NB4 (cell line): ENCODE data around the gene AGT.

Source experiments
- POLR2A ChIP-seq: IDR thresholded peaks from 2 replicates; pipeline ENCODE4 v1.6.1; 2011; ENCODE audit warnings: mild to moderate bottlenecking; ENCODE audit not compliant: insufficient read length; ENCODE audit errors: extremely low read depth
- TF ChIP-seq, protein P1 (sequence below): IDR thresholded peaks from one replicate; pipeline ENCODE4 v1.5.1; 2012; ENCODE audit warnings: low read depth, low read length

DNA sequence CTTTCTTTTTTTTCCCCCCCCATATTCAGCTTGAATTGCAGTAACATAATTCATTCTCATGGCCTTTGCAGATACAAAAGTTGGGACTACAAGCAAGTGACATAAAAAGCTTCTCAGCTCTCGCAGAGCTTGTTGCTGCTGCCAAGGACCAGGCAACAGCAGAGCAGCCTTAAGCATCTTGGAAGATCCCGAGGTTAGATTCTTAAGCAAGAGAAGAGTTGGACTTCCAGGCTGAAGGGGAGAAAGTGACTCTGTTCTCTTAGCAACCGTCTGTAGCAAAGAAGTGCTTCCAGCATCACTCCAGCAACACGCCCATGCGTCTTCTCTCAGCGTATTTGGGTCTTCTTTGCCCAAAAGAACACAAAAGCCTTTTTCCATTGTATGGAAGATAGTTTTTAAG, 20.7 kb downstream of the AGT start:
- TF ChIP-seq, protein P1, sequence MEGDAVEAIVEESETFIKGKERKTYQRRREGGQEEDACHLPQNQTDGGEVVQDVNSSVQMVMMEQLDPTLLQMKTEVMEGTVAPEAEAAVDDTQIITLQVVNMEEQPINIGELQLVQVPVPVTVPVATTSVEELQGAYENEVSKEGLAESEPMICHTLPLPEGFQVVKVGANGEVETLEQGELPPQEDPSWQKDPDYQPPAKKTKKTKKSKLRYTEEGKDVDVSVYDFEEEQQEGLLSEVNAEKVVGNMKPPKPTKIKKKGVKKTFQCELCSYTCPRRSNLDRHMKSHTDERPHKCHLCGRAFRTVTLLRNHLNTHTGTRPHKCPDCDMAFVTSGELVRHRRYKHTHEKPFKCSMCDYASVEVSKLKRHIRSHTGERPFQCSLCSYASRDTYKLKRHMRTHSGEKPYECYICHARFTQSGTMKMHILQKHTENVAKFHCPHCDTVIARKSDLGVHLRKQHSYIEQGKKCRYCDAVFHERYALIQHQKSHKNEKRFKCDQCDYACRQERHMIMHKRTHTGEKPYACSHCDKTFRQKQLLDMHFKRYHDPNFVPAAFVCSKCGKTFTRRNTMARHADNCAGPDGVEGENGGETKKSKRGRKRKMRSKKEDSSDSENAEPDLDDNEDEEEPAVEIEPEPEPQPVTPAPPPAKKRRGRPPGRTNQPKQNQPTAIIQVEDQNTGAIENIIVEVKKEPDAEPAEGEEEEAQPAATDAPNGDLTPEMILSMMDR, result no peak
- TF ChIP-seq POLR2A, result no peak
